Natural killer cell (primary cell): ENCODE data around the gene HBQ1. TPM values are rescaled to one million over a fixed set of nuclear protein-coding genes. Genes with fewer than 3 reads are reported as not detected.
"Not testable (repeated sequence)": the region's sequence is repeated elsewhere in the genome, so short reads cannot be mapped to it uniquely, and the experiment has no call there.

Source experiments
- ATAC-seq, 3 donors: fragments of 150-1000 bp in 2 of 3; fragments of 200-7000 bp in 1 of 3; cut with Tn5 transposase; 1 replicate in 1 of 3; 2 replicates in 2 of 3; pipeline ENCODE4 v1.10.0; 2021; ENCODE audit warnings: mild to moderate bottlenecking in 2 of 3, moderate library complexity in 2 of 3
- DNase-seq, 2 donors: peaks; one replicate each; pipeline versions ENCODE4 v3.0.0 to v3.0.0-alpha.2; 2013 to 2021; ENCODE audit warnings: mixed read lengths in 1 of 2
- H3K27ac ChIP-seq: one replicate; pipeline ENCODE4 v1.5.1; 2013; ENCODE audit warnings: mild to moderate bottlenecking, low read length
- H3K27me3 ChIP-seq: one replicate; pipeline ENCODE4 v1.6.1; 2013; ENCODE audit warnings: low read length; ENCODE audit not compliant: control insufficient read depth, insufficient read depth
- H3K36me3 ChIP-seq: one replicate; pipeline ENCODE4 v1.6.1; 2013; ENCODE audit warnings: low read length; ENCODE audit not compliant: control insufficient read depth, insufficient read depth
- H3K4me1 ChIP-seq: one replicate; pipeline ENCODE4 v1.6.1; 2013; ENCODE audit warnings: low read length; ENCODE audit not compliant: control insufficient read depth, insufficient read depth
- H3K4me3 ChIP-seq: one replicate; pipeline ENCODE4 v1.5.1; 2013; ENCODE audit warnings: low read length
- H3K9me3 ChIP-seq: one replicate; pipeline ENCODE4 v1.6.1; 2013; ENCODE audit warnings: low read length; ENCODE audit not compliant: control insufficient read depth, insufficient read depth
- H3K27ac Mint-ChIP-seq, 2 donors: one replicate each; pipeline ENCODE4 v1.8.0; 2022; ENCODE audit warnings: mild to moderate bottlenecking in 2 of 2, mixed read lengths in 2 of 2, moderate library complexity in 1 of 2
- H3K27me3 Mint-ChIP-seq, 2 donors: one replicate each; pipeline ENCODE4 v1.8.0; 2022; ENCODE audit warnings: low read depth in 2 of 2, mixed read lengths in 2 of 2
- H3K36me3 Mint-ChIP-seq: one replicate; pipeline ENCODE4 v1.8.0; 2022; ENCODE audit warnings: mixed read lengths
- H3K4me1 Mint-ChIP-seq, 2 donors: one replicate each; pipeline ENCODE4 v1.8.0; 2022; ENCODE audit warnings: mixed read lengths in 2 of 2
- H3K4me3 Mint-ChIP-seq: one replicate; pipeline ENCODE4 v1.8.0; 2022; ENCODE audit warnings: mild to moderate bottlenecking, moderate library complexity, mixed read lengths
- H3K9me3 Mint-ChIP-seq, 2 donors: one replicate each; pipeline ENCODE4 v1.8.0; 2022; ENCODE audit warnings: mixed read lengths in 2 of 2
- WGBS: methylation state at CpG from one replicate; pipeline ENCODE4 v1.1.7; 2013; ENCODE audit warnings: missing lambda C conversion rate; ENCODE audit not compliant: insufficient coverage; 5-methylcytosine and 5-hydroxymethylcytosine counted together
- intact Hi-C: fragments of 100-400 bp; cut with micrococcal nuclease; formaldehyde crosslinking; loops from one replicate; pipeline ENCODE4 v1.14.2; 2022
- total RNA-seq, 4 donors: library from RNA; stranded (reverse); fragments of 120-200 nt in 1 of 4; gene quantifications; one replicate each; pipeline versions ENCODE4 v1.2.3 to v1.2.4, GENCODE V29; 2013 to 2022
- TF ChIP-seq, protein P1 (sequence below): fragments of 200-600 bp; IDR thresholded peaks from one replicate; pipeline ENCODE4 v1.8.0; 2022; ENCODE audit warnings: antibody characterized with exemption

The HBQ1 gene
- total RNA-seq, 3 donors from 2014 or later (not counting 1 experiment from before 2014, with no cell fraction given), result 1.0 to 2.0 TPM; not detected in 1

DNA sequence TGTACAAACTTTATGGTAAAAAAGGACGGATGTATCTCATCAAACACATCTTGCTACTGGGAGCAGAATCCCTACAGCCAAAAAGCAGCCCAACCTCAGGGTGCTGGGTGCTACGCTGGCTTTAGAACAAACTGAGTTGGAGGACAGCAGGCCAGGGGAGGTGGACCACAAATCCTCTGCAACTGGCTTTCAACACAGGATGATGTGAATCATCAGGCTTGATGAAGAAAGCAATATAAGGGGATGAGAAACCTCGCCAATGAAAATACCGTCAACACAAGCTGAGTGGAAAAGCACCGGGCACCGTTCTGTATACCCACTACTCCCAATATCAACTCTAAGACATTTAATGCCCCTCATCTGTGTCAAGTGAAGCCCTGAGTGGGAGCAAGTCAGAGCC lies 14.3 kb downstream of the HBQ1 start:
- no peaks in the 10 kb centered on the region for H3K27me3 ChIP-seq
- H3K4me1 Mint-ChIP-seq, result peaks cover 0 to 5% of the 10 kb centered on the region in 2 donors
- DNase-seq (no peak), ATAC-seq (no peak)
- no peak overlapping the region for H3K4me3 ChIP-seq
- no peak overlapping the region for H3K27ac ChIP-seq
- peaks cover 66% of the 10 kb centered on the region for H3K36me3 ChIP-seq
- intact Hi-C loops, result no loop called here
- H3K27ac Mint-ChIP-seq, result no peak overlapping the region
- no peak overlapping the region for H3K4me3 Mint-ChIP-seq
- H3K9me3 ChIP-seq, result no peaks in the 10 kb centered on the region
- H3K4me1 ChIP-seq, result no peaks in the 10 kb centered on the region
- 92% methylated on average over 6 of the region's 6 CpGs for WGBS
- H3K27me3 Mint-ChIP-seq, result no peaks in the 10 kb centered on the region
- no peaks in the 10 kb centered on the region for H3K36me3 Mint-ChIP-seq
- TF ChIP-seq, protein P1, sequence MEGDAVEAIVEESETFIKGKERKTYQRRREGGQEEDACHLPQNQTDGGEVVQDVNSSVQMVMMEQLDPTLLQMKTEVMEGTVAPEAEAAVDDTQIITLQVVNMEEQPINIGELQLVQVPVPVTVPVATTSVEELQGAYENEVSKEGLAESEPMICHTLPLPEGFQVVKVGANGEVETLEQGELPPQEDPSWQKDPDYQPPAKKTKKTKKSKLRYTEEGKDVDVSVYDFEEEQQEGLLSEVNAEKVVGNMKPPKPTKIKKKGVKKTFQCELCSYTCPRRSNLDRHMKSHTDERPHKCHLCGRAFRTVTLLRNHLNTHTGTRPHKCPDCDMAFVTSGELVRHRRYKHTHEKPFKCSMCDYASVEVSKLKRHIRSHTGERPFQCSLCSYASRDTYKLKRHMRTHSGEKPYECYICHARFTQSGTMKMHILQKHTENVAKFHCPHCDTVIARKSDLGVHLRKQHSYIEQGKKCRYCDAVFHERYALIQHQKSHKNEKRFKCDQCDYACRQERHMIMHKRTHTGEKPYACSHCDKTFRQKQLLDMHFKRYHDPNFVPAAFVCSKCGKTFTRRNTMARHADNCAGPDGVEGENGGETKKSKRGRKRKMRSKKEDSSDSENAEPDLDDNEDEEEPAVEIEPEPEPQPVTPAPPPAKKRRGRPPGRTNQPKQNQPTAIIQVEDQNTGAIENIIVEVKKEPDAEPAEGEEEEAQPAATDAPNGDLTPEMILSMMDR, result no peak
- H3K9me3 Mint-ChIP-seq, result no peaks in the 10 kb centered on the region

DNA sequence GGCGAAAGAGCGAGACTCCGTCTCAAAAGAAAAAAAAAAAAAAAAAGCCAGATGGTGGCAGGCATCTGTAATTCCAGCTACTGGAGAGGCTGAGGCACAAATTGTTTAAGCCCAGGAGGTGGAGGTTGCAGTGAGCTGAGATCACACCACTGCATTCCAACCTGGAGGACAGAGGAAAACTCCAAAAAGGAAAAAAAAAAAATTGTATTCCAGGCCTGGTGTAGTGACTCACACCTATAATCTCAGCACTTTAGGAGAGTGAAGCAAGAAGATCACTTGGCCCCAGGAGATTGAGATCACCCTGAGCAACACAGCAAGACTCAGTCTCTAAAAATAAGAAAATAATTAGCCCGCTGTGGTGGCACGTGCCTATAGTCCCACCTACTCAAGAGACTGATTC lies 20.1 kb downstream of the HBQ1 start:
- H3K9me3 Mint-ChIP-seq, result no peaks in the 10 kb centered on the region
- Histone ChIP-seq H3K9me3 (no peaks in the 10 kb centered on the region), H3K4me3 (no peak overlapping the region), H3K36me3 (peaks cover 55% of the 10 kb centered on the region), H3K4me1 (no peaks in the 10 kb centered on the region), H3K27me3 (no peaks in the 10 kb centered on the region), H3K27ac (no peak overlapping the region)
- ATAC-seq (no peak), DNase-seq (no peak)
- no peak overlapping the region for H3K27ac Mint-ChIP-seq
- 98% methylated on average over 5 of the region's 5 CpGs for WGBS
- TF ChIP-seq, protein P1, result no peak
- no peaks in the 10 kb centered on the region for H3K27me3 Mint-ChIP-seq
- no peaks in the 10 kb centered on the region for H3K4me1 Mint-ChIP-seq
- no peaks in the 10 kb centered on the region for H3K36me3 Mint-ChIP-seq
- intact Hi-C loops, result no loop called here
- no peak overlapping the region for H3K4me3 Mint-ChIP-seq

DNA sequence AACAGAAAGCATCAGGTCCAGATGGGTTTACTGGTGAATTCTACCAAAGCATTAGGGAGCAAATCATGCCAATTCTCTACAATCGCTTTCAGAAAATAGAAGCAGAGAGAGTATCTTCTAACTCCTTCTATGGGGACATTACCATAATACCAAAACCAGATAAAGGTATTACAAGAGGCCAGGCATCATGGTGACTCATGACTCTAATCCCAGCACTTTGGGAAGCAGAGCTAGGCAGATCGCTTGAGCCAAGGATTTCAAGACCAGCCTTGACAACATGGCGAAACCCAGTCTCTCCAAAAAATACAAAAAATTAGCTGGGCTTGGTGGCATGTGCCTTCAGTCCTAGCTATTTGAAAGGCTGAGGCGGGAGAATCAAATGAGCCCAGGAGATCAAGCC lies 23.0 kb downstream of the HBQ1 start:
- Histone ChIP-seq H3K27ac (no peak overlapping the region), H3K4me1 (no peaks in the 10 kb centered on the region), H3K27me3 (no peaks in the 10 kb centered on the region), H3K36me3 (peaks cover 66% of the 10 kb centered on the region), H3K4me3 (no peak overlapping the region), H3K9me3 (no peaks in the 10 kb centered on the region)
- intact Hi-C loops, result no loop called here
- no peak overlapping the region for H3K27ac Mint-ChIP-seq
- peaks cover 15% of the 10 kb centered on the region for H3K36me3 Mint-ChIP-seq
- no peaks in the 10 kb centered on the region for H3K9me3 Mint-ChIP-seq
- ATAC-seq (no peak), DNase-seq (no peak)
- H3K4me3 Mint-ChIP-seq, result no peak overlapping the region
- WGBS, result 99% methylated on average over 4 of the region's 4 CpGs
- H3K27me3 Mint-ChIP-seq, result no peaks in the 10 kb centered on the region
- TF ChIP-seq, protein P1, result no peak
- peaks cover 0 to 4% of the 10 kb centered on the region in 2 donors for H3K4me1 Mint-ChIP-seq

DNA sequence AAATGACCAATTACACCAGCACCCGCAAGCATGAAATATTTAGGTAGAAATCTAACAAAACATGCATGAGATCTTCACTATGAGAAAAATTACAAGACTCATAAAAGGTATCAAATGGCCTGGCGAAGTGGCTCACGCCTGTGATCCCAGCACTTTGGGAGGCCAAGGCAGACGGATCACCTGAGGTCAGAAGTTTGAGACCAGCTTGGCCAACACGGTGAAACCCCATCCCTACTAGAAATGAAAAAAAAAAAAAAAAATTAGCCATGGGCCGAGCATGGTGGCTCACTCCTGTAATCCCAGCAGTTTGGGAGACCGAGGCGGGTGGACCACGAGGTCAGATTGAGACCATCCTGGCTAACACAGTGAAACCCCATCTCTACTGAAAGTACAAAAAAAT lies 23.8 kb downstream of the HBQ1 start:
- H3K27ac Mint-ChIP-seq, H3K27ac ChIP-seq, H3K4me1 Mint-ChIP-seq, ATAC-seq, H3K4me3 Mint-ChIP-seq, H3K9me3 ChIP-seq, H3K27me3 Mint-ChIP-seq, intact Hi-C loops, H3K4me3 ChIP-seq, H3K4me1 ChIP-seq, H3K27me3 ChIP-seq, DNase-seq, H3K9me3 Mint-ChIP-seq: not testable (repeated sequence)
- 94% methylated on average over 9 of the region's 9 CpGs for whole genome bisulfite sequencing
- peaks cover 65% of the 10 kb centered on the region for H3K36me3 ChIP-seq
- H3K36me3 Mint-ChIP-seq, result peaks cover 21% of the 10 kb centered on the region

DNA sequence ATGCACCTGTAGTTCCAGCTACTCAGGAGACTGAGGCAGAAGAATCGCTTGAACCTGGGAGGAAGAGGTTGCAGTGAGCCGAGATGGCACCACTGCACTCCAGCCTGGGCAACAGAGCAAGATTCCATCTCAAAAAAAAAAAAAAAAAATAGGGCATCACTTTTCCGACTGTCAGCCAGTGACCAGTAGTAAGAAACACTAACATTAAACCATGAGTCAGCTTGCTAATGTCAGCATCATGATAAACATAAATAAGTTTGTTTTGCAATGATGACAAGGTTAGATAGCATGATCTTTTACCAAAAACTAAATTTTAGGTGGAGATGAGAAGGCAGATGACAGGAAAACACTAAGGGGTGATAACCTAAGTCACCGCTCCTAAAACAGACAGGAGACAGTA lies 29.1 kb downstream of the HBQ1 start:
- H3K27me3 ChIP-seq, H3K27ac ChIP-seq, H3K9me3 ChIP-seq, H3K9me3 Mint-ChIP-seq, ATAC-seq, H3K4me1 ChIP-seq, intact Hi-C loops, H3K27ac Mint-ChIP-seq, H3K4me1 Mint-ChIP-seq, H3K4me3 Mint-ChIP-seq, H3K4me3 ChIP-seq, H3K27me3 Mint-ChIP-seq, DNase-seq: not testable (repeated sequence)
- H3K36me3 Mint-ChIP-seq, result peaks cover 21% of the 10 kb centered on the region
- WGBS, result 97% methylated on average over 3 of the region's 4 CpGs
- peaks cover 64% of the 10 kb centered on the region for H3K36me3 ChIP-seq

DNA sequence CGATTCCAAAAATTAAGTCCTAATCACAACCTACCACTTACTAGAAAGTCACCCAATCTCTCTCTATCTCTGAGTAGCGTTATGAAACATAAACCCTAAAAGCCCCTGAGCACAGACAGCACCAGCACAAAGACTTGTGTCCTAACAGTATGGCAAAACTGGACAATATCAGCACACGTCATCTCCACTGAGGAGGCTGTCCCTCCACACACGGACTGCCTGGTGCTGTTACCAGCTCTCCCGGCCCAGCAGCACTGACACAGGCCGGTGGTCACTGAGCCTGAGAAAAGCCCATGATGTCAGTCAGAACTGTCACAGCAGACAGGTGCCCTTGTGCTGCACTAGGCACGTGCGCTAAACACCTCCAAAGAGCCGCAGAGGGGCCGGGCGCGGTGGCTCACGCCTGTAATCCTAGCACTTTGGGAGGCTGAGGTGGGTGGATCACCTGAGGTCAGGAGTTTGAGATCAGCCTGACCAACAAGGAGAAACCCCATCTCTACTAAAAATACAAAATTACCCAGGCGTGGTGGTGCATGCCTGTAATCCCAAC lies 31.4 kb downstream of the HBQ1 start:
- peaks cover 12% of the 10 kb centered on the region for H3K36me3 Mint-ChIP-seq
- ATAC-seq, H3K4me1 ChIP-seq, H3K27me3 ChIP-seq, H3K9me3 Mint-ChIP-seq, H3K4me3 ChIP-seq, H3K27me3 Mint-ChIP-seq, H3K4me3 Mint-ChIP-seq, H3K27ac Mint-ChIP-seq, intact Hi-C loops, H3K27ac ChIP-seq, H3K9me3 ChIP-seq, DNase-seq, H3K4me1 Mint-ChIP-seq: not testable (repeated sequence)
- H3K36me3 ChIP-seq, result peaks cover 56% of the 10 kb centered on the region
- 95% methylated on average over 14 of the region's 14 CpGs for WGBS
